Measurements from ENCODE around the gene RERE.
A peak's percentile ranks its signal among the peaks of the same experiment; 100 is the strongest.

The RERE gene

GRCh38 chr1:8687538-8687937 lies 129.9 kb downstream of the RERE start:
- DNase-seq (ENCODE audit: low spot score) = no peak

GRCh38 chr1:8687039-8687438 lies 130.4 kb downstream of the RERE start:
- no peak for DNase-seq (ENCODE audit: low spot score)

- no peak for DNase-seq (ENCODE audit: low spot score)
Measured at GRCh38 chr1:8685463-8685862, 132.0 kb downstream of the RERE start.

- DNase-seq (ENCODE audit: low spot score) = no peak
Measured at GRCh38 chr1:8684590-8684989, 132.8 kb downstream of the RERE start.

GRCh38 chr1:8682573-8682972 lies 134.9 kb downstream of the RERE start:
- DNase-seq (ENCODE audit: low spot score) = no peak

GRCh38 chr1:8681911-8682310 lies 135.5 kb downstream of the RERE start:
- no peak for DNase-seq (ENCODE audit: low spot score)

- no peak for DNase-seq (ENCODE audit: low spot score)
Measured at GRCh38 chr1:8680664-8681650, 136.5 kb downstream of the RERE start.

GRCh38 chr1:8679929-8680663 lies 137.3 kb downstream of the RERE start:
- DNase-seq (ENCODE audit: low spot score) = no peak

- no peak for DNase-seq (ENCODE audit: low spot score)
Measured at GRCh38 chr1:8679395-8679800, 138.0 kb downstream of the RERE start.

GRCh38 chr1:8678673-8679394 lies 138.6 kb downstream of the RERE start:
- DNase-seq (ENCODE audit: low spot score) = no peak

GRCh38 chr1:8677782-8678181 lies 139.7 kb downstream of the RERE start:
- DNase-seq (ENCODE audit: low spot score) = no peak

- no peak for DNase-seq (ENCODE audit: low spot score)
Measured at GRCh38 chr1:8676813-8677212, 140.6 kb downstream of the RERE start.

GRCh38 chr1:8676072-8676471 lies 141.4 kb downstream of the RERE start:
- no peak for DNase-seq (ENCODE audit: low spot score)

- DNase-seq (ENCODE audit: low spot score) = no peak
Measured at GRCh38 chr1:8674912-8675311, 142.5 kb downstream of the RERE start.

- no peak for DNase-seq (ENCODE audit: low spot score)
Measured at GRCh38 chr1:8674481-8674880, 143.0 kb downstream of the RERE start.

- DNase-seq (ENCODE audit: low spot score) = peak; percentile 58
Measured at GRCh38 chr1:8671306-8671917, 146.0 kb downstream of the RERE start.

GRCh38 chr1:8670371-8670818 lies 147.0 kb downstream of the RERE start:
- DNase-seq (ENCODE audit: low spot score) = no peak

- no peak for DNase-seq (ENCODE audit: low spot score)
Measured at GRCh38 chr1:8669606-8670335, 147.7 kb downstream of the RERE start.

- no peak for DNase-seq (ENCODE audit: low spot score)
Measured at GRCh38 chr1:8667869-8668594, 149.4 kb downstream of the RERE start.

- DNase-seq (ENCODE audit: low spot score) = no peak
Measured at GRCh38 chr1:8666389-8667167, 150.9 kb downstream of the RERE start.

Measured in hepatic stellate cell (primary cell).